NOMO-1 (cell line): ENCODE results near the gene C6.
"Not testable (repeated sequence)": the region's sequence is repeated elsewhere in the genome, so short reads cannot be mapped to it uniquely, and the experiment has no call there.

Experiments used
- DNase-seq, 2 experiments: peaks; one replicate each; lab custom pipeline; 2025; ENCODE audit not compliant: unreplicated experiment in 2 of 2; lab: John Stamatoyannopoulos, UW

Gene C6

DNA sequence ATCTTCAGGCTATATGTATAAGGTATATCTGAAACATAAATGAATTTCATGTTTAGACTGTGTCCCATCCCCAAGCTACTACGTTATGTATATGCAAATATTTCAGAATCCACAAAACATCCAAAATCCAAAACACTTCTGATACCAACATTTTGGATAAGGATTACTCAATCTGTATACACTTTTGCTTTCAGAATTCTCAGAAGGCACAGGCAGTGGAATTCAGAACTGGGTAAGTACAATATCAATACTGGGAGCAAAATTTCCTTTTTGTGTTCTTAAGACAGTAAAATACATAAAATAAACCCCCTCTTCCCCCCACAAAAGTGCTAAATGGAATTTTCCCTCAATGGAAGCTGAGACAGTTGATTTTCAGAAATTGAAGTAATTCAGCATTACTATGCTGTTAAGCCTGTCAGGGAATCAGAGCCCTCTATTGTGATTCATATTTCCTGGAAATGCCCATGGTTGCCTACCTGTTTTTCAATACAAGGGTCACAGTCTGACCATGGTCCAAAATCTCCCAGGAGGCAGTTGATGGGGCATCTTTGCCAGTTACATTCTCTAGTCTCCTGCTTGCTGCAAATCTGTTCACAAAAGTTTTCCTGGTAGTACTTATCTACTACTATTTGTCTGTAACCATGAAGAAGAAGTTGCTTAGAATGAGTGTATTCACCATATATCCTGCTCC is 12.1 kb downstream of the C6 start:
- DNase-seq: no peak

DNA sequence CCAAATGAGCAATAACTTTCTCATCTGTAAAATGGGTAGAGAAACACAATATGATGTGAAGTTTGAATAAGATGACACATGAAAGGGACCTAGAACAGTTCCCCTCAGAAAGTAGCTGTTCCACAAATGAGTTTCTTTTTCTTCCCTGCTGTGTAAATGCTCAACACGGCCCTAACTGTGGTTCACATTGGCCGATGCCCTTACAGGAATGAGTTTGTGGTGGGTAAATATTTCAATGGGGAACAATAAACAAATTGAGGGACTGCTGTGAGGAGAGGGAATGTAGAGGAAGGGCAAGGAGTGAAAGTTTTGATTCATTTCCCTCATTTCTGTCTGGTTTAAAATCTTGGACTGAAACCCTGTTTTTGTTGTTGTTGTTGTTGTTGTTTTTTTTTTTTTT is 12.8 kb downstream of the C6 start:
- DNase-seq: no peak

DNA sequence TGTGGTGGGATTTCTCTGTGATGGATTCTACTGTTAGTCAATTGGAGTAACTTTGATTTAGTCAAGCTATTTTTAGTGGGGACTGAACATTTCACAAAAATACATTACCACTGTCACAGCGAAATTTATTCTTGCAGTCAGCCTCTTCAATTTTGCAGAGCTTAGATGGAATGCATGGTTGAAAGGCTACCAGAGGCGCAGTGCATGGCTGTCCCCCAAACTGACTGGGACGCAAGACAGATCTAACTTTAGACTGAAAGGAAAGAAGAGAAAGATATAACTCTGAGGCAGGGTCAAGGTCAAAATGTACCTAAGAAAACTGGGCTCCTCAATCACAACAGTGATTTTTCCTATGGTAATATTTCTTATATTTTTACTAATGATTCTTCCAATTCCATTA is 13.7 kb downstream of the C6 start:
- no peak for DNase-seq

DNA sequence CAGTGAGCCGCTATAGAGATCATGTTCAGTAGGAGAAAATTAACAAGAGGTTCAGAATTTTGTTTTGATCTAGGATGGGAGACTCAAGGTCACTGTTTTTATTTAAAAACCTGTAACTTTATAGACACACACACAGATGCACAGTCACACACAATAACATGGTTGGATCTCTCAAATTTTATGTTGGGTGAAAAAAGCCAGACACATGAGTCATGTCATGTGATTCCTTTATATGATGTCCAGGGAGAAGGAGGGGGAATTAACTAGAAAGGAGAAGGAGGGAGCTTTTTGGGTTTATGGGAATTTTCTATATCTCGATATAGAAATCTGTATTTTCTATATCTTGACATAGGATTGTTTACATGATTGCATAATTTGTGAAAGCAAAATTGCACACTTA is 17.1 kb downstream of the C6 start:
- DNase-seq: no peak

DNA sequence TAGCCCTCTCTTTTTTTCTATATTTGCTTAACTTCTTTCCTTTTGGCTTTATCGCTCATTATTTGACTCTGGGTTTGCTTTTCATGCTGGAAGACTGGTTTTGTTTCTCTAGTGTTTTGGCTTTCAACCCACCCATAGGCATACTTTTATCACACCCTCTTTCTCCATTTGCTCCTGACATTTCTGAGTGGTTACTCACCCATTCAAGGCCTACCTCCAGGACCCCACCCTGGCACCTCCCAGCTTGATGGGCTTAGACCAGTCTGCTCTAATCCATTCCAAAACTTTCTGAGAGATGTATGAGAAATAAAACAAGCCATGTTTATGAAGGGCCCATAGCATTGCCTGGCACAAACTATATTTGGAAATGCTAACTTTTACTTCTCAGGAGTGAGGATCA is 18.1 kb downstream of the C6 start:
- DNase-seq: no peak

DNA sequence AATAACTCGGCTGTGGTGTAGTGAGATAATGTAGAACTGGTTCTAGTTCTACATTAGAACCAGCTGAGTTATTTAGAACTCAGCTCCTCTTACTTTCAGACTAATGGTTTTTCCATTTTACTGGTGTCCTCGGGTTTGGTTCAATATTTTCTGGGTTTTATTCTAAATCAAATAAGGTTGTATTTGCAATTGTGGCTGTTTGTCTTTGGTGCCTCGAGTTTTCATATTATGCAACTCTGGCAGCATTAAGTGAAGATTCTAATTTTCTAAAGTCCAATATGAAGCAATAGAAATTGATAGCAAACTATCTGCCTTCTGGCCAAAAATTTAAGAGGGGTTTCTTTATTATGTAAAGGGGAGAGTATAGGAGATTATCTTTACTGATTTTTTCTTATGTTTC is 19.0 kb downstream of the C6 start:
- no peak for DNase-seq

DNA sequence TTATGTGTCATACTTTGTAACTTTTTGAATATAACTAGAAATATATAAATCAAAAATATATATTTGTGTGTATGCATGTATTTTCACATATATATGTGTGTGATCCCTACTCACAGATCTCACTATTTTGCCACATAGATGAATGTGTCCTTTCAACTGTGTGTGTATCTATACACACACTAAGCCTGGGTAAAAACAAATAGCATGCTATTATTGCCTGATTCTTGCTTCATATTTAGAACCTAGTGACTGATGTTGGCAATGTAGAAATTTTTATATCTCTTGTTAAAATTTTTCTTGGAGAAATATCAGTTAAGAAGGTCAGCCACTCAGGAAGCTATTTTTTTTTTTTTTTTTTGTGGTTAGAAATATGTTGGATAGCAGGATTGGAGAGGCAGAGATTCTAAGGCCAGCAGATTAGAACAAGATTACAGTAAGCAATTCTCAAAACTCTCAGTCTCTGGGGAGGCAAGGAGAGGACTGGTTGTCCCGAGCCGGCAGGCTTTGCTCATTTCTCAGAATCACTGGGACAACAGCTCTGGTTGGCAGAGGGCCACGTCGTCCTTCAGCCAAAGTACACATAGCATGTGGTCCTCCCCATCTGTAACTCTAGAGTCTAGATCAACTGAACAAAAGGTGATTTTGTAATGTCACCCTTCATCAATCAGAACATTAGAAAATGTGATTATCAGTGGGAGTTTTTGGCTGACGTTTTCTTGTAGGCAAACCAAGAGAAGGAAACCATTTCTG is 19.7 kb downstream of the C6 start:
- DNase-seq: no peak

DNA sequence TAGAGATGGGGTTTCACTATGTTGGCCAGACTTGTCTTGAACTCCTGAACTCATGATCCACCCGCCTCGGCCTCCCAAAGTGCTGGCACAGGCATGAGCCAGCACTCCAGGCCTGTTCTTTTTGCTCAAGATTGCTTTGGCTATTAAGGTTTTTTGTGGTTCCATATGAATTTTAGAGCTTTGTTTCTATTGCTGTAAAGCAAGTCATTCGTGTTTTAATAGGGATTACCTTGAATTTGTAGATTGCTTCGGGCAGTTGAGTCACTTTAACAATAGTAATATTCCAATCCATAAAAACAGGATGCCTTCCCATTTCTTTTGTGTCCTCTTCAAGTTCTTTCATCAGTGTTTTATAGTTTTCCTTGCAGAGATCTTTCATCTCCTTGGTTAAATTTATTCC is 22.1 kb downstream of the C6 start:
- DNase-seq: no peak

DNA sequence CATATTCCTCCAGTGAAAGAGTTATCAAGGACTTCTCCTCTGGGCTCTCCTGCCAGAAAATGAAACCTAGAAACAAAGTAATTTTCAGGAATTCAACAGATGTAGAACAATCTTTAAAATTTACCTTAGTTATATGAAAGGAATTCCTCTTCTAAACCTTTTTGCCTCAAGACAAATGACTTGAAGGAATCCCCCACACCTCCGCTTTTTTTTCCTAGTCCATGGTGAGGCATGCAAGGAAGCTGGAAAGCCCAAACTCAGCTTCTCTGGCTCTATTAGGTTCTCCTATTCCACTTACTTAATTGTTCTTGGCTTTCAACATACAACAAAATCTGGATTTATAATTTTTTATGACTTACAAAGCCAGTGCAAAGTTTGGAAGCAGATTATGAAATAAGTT is 27.2 kb downstream of the C6 start:
- no peak for DNase-seq

DNA sequence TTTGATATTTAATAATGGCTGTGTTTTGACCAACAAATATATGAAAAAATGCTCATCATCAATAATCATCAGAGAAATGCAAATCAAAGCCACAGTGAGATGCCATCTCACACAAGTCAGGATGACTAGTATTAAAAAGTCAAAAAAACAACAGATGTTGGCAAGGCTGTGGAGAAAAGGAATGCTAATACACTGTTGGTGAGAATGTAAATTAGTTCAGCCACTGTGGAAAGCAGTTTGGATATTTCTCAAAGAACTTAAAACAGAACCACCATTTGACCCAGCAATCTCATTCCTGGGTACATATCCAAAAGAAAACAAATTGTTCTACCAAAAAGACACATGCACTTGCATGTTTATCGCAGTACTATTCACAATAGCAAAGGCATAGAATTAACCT is 30.0 kb downstream of the C6 start:
- DNase-seq: not testable (repeated sequence)

DNA sequence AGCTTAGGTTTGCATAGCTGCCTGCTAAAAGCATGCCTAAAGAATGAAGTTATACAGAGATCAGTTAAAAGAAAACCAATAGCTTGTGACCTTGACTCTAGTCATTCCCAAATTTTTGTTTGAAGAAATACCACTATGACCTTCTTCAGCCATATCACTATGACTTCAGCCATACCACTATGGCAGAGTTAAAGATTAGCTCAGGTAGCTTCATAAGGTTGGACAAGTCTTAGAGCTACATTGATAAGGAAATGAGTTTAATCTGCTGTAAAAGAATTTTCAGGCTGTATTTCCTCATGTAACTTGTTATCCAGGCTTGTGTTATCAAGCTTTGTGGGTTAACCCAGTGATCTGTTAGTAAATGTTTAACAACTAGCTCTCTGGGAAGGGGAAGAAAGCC is 30.7 kb downstream of the C6 start:
- DNase-seq: no peak

DNA sequence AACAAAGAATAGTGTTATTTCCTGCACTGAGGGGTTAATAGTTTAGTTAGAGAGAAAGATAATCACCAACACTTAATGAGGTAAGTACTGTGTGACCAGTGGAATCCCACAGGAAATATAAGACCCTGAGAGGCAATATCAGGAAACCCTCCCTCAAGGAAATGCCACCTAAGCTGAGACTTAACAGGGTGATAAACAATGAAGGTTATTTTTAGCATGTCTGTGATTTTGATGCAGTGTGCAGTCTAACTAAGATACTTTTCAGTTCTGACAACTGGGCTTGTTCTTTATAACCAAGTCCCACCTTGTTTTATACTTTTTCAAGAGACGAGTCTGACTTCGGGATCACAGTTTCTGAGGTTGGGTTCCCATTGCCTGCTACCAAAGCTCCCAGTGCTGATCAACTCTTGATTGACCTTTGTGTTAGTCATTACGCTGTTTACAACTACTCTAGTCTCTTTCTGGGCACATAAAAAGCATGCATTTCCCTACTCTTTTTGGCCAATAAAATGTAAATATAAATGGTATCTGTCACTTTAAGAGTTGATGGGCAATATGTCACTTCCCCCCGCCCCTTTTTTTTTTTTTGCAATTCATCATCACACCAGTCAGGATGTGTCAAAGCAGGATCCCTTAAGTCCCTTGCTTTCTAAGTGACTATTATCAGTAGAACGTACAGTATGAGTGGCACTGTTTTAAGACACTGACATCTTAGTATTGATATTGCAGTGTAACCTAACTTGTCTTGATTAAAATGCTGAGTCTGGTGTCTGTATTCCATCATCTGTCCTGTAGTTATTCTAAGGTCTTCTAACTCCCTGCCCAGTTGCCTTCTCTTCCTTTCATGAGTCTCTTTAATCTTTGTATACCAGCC is 31.4 kb downstream of the C6 start:
- DNase-seq: no peak

DNA sequence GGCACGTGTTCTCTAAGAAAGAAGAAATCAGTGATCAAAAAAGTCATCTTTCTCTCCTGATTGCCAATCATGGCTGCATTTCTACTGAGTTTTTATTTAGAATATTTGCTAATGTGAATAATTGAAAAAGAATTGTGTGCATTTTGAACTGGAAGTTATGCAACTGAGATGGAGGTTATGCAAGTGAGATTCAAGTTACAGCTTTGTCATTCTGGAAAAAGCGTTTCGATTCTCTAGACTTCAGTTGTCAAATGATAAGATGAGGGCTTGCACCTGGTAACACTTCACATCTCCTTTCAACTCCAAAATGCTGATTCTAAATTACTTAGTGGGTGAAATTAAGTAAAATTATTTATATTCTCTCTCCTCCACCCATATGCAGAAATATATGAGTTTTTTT is 36.4 kb downstream of the C6 start:
- no peak for DNase-seq

DNA sequence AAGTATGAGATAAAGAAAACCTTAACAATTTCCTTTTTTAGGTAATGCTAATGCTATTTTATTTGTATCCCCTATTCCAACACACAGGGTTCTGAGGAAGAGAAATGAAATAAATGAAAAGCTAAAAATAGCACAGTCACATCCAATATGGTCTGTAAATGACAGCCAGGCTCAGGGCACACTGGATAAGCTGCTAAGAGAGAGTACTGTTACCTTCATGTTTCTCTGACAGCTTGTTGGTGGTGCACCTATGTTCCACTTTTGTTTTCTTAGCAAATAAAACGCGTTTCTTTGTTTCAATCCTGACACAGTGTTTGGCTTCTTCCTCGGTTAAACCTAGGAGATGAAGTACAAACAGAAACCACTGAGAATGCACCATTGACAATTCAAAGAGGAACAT is 41.3 kb downstream of the C6 start:
- no peak for DNase-seq

DNA sequence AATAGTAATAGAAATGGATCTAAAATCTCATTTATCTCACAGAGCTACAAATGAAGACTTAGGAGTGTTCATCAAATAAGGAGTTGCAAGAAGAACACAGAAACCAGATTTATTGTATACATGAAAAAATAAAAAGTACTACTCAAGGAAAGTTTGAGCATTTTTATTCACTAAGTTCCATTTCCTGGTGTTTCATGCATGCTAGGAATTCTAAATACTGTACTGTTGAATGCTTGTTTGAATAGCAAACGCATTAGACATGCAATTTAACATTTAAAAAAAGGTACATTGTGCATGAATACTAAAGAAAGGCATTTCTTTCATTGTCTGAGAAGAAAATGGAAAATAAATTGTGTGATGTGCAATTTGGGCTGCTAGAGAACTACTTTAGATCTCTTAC is 52.1 kb downstream of the C6 start:
- DNase-seq: no peak

DNA sequence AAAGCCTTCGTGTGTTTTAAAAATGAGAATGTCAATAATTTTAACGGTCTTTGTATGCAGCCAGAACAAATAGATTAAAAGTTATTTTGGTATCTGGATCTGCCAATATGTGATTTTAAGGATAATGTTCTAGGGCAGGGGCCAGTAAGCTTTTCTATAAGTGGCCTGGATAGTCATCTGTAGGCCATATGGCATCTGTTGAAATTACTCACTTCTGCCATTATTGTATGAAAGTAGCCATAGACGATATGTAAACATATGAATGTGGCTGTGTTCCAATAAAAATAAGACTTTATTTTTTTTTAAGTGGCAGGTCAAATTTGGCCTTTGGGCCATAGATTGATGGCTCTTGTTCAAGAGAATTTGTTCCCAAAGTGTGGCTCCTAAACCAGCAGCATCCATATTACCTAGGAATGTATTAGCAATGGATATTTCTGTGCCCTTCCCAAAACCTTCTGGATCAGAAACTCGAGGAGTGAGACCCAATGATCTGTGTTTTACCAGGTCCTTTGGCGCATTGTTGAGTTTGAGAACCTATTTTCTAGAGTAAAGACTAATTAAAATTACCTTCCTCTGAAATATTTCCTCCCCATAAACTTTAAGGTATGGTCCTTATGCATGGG is 55.9 kb downstream of the C6 start:
- no peak for DNase-seq

DNA sequence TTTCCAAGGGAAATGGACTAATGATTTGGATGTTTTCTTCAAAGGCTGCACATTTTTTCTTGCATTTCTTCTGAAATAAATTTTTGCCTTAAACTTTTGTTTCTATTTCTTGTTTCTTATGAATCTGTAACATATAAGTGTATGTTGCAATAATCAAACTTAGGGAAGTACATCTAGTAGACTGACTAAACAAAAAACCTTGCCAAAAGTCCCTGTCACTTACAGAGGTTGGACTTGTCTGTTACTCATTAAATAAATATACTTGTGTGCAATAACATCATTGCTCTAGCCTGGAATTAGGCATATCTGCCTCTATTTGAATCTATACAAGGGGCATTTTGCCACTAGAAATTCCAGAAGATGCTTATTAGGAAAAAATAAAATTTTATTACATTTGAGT is 56.6 kb downstream of the C6 start:
- no peak for DNase-seq

DNA sequence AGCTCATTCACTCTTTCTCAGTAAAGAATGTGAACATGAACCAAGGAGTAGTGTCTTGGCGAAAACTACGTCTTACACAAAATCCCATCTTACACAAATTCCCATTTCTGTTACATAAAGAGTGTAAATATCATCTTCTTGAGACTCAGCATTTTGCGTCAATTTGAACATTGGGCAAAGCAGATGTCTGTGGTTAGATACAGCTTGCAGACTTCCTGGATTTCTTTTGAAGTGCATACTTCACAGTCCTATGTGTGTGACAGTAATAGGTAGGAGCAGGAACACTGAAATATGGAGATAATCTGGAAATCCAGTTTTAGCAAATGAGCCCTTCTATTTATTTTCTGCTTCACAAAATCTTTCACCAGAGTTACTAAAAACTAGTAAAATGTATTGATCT is 58.8 kb downstream of the C6 start:
- DNase-seq: no peak

DNA sequence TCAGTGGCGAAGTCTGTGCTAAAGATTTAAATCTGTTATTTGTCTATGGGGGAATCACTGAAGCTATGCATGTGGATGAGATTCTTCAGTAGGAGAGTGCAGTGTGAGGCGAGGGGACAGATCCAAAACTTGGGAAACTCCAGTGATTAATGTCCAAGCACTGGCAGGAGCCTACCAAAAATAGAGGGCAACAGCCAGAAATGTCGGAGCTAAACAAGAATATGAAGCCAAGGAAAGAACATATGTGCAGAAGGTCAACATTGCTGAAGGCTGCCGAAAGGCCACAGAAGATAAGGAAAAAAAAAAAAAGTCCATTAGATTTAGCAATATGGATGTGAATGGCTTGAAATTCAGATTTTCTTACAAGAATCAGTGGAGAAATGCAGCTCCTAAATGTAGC is 61.8 kb downstream of the C6 start:
- DNase-seq: no peak

DNA sequence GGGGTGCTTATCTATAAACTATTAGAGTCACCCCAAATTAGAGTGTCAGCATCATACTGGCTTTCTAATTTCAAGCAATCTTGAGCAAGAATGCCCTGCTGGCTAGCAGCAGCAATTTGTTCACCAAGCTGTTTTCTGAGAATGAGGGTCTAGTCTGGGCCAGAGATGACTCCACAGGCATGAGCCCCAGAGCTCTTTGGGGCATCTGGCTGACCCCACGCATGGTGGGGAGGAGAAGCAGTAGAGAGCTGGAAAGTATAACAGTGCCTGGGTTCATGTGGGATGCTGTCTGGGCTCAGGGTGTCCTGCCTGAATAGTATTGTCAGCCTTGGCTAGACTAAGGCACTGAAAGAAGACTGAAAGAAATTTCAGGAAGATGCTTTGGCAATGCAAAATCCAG is 64.9 kb downstream of the C6 start:
- no peak for DNase-seq

DNA sequence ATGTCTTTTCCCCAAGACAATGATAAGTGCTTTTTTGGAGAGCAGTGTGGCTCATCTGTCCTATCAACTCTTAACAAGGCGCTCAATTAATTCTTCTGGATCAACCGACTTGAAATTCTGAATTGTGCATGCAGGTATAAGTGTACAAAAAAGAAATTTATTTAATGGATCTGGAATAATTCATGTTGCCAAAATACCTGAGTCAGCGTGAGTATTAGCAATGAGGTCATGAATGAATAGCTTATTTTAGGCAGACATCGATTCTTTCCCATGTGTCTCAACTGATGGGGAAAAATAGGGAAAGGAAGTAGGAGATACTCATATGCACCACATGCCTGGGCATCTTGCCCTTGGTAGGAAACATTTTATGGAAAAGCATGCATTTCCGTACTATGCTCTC is 68.0 kb downstream of the C6 start:
- no peak for DNase-seq
